ENCODE data around the gene NIN. TPM values are rescaled to one million over a fixed set of nuclear protein-coding genes. Genes with fewer than 3 reads are reported as not detected.

The NIN gene
- total and polyA plus RNA-seq, 2 donors = 14.7 to 31.3 TPM

DNA sequence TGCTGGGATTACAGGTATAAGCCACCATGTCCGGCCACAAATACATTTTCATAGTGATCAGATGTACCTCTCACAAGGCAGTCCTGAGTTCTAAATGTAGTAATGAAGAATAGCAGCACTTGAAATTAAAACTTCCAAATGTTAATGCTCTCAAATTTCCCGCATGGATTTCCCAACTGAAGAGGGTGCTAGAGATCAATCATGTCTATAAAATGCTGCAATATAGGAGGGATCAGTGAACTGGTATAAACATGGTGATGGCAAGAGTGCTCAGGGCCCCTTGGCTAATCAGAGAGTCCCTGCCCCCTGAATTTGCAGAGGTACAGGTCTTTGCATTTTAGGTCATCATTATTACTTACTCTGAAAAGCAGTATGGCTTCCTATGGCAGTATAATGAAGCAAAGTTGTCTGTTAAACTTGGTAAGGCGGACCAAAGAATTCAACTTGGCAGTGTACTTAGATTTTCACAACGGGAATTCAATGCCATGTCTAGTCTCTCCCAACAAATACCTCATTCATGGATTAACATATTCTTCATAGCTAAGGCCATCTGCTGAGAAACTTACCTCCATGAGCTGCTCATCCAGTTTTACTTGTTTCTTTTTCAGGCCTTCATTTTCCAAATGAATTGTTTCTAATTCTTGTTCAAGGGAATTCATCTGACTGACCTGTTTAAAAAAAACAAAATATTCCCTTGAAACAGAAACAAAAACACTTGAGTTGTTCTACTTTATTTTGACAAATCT is 95.8 kb downstream of the NIN start:
- Histone ChIP-seq H3K4me1 (ENCODE audit: control insufficient read depth in 2 of 2, insufficient read depth in 2 of 2, low read length in 2 of 2) (no peaks in the 10 kb centered on the region), H3K4me3 (ENCODE audit: low read length in 2 of 2) (no peak overlapping the region), H3K9me3 (ENCODE audit: control insufficient read depth in 2 of 2, insufficient read depth in 1 of 2, low read length in 1 of 2) (peaks cover 0 to 2% of the 10 kb centered on the region in 2 donors), H3K27ac (ENCODE audit: low read depth in 1 of 2, low read length in 1 of 2) (no peak overlapping the region), H3K27me3 (ENCODE audit: control insufficient read depth in 2 of 2, insufficient read depth in 1 of 2, low read length in 1 of 2) (no peaks in the 10 kb centered on the region), H3K36me3 (ENCODE audit: control insufficient read depth in 2 of 2, insufficient read depth in 2 of 2, low read length in 1 of 2) (peaks cover 34 to 64% of the 10 kb centered on the region in 2 donors)
- 96% methylated on average over 4 of the region's 4 CpGs for WGBS
- no peak for DNase-seq (ENCODE audit: low read depth in 6 of 9, low spot score in 9 of 9)

DNA sequence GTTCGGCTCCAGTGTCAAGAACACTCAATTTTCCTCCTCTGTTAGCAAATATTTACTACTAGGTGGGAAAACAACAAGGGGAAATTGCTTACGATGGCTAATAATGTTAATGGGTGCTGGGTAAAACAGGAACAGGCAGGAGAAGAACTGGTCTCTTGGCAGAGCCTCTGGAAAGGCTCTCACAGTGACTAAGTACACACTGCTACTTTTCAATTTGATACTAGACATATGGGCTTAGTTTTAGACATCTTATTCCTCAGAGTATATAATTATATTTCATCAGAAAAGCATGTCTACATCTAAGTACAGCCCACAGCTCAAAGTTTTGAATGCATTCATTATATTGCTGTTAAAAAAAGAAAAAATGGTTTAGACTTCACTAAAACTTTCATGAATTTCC is 97.5 kb downstream of the NIN start:
- H3K4me3 ChIP-seq (ENCODE audit: low read length in 2 of 2) = no peak overlapping the region
- peaks cover 34 to 71% of the 10 kb centered on the region in 2 donors for H3K36me3 ChIP-seq (ENCODE audit: control insufficient read depth in 2 of 2, insufficient read depth in 2 of 2, low read length in 1 of 2)
- no peak for DNase-seq (ENCODE audit: low read depth in 6 of 9, low spot score in 9 of 9)
- no peak overlapping the region for H3K27ac ChIP-seq (ENCODE audit: low read depth in 1 of 2, low read length in 1 of 2)
- WGBS = 98% methylated on average over 2 of the region's 2 CpGs
- peaks cover 4 to 5% of the 10 kb centered on the region in 2 donors for H3K9me3 ChIP-seq (ENCODE audit: control insufficient read depth in 2 of 2, insufficient read depth in 1 of 2, low read length in 1 of 2)
- no peaks in the 10 kb centered on the region for H3K27me3 ChIP-seq (ENCODE audit: control insufficient read depth in 2 of 2, insufficient read depth in 1 of 2, low read length in 1 of 2)
- no peaks in the 10 kb centered on the region for H3K4me1 ChIP-seq (ENCODE audit: control insufficient read depth in 2 of 2, insufficient read depth in 2 of 2, low read length in 2 of 2)

GRCh38 chr14:50728836-50729235 is 102.1 kb downstream of the NIN start:
- H3K4me1 ChIP-seq (ENCODE audit: control insufficient read depth in 2 of 2, insufficient read depth in 2 of 2, low read length in 2 of 2) = peaks cover 0 to 3% of the 10 kb centered on the region in 2 donors
- peaks cover 37 to 66% of the 10 kb centered on the region in 2 donors for H3K36me3 ChIP-seq (ENCODE audit: control insufficient read depth in 2 of 2, insufficient read depth in 2 of 2, low read length in 1 of 2)
- WGBS = 93% methylated on average over 6 of the region's 6 CpGs
- no peaks in the 10 kb centered on the region for H3K27me3 ChIP-seq (ENCODE audit: control insufficient read depth in 2 of 2, insufficient read depth in 1 of 2, low read length in 1 of 2)
- peaks cover 4 to 5% of the 10 kb centered on the region in 2 donors for H3K9me3 ChIP-seq (ENCODE audit: control insufficient read depth in 2 of 2, insufficient read depth in 1 of 2, low read length in 1 of 2)
- H3K27ac ChIP-seq (ENCODE audit: low read depth in 1 of 2, low read length in 1 of 2) = no peak overlapping the region
- no peak for DNase-seq (ENCODE audit: low read depth in 6 of 9, low spot score in 9 of 9)
- H3K4me3 ChIP-seq (ENCODE audit: low read length in 2 of 2) = no peak overlapping the region

DNA sequence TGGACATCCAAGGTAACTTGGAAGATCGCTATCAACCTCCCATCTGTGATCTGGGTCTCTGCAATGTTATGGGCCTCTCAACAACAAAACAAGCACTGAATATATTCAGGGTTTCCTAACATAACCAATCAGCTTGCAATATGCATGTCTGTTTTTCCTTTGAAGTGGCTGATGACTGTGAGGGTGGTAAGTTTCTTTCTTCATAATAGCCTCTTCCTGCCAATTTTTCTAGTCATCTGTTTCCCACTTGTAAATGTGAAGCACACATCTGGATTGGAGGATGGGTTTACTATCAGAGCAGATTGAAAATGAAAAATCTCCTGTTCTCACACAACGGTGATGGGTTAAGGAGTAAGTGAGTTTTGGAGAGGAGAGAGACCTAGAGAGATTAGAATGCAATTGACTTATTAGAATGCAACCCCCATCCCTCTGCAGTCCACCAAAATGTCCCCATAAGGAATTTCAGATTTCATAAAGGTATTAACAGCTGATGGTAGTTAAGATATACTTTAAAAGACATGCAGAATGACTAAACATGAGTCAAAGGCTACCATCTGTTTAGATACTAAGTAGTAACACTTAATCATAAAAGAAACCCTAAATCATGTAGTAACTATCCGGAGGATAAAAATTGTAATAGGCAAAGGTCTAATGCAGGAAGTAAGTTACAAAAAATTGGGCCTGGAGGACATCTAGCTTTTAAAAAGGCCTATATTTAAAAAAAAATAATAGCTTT is 104.4 kb downstream of the NIN start:
- WGBS = 90% methylated on average over 3 of the region's 3 CpGs
- H3K4me3 ChIP-seq (ENCODE audit: low read length in 2 of 2) = no peak overlapping the region
- peaks cover 0 to 3% of the 10 kb centered on the region in 2 donors for H3K4me1 ChIP-seq (ENCODE audit: control insufficient read depth in 2 of 2, insufficient read depth in 2 of 2, low read length in 2 of 2)
- DNase-seq (ENCODE audit: low read depth in 6 of 9, low spot score in 9 of 9) = peak in 6 of 9 donors; percentile 4 to 51 (median 12)
- peaks cover 4 to 5% of the 10 kb centered on the region in 2 donors for H3K9me3 ChIP-seq (ENCODE audit: control insufficient read depth in 2 of 2, insufficient read depth in 1 of 2, low read length in 1 of 2)
- peaks cover 42 to 67% of the 10 kb centered on the region in 2 donors for H3K36me3 ChIP-seq (ENCODE audit: control insufficient read depth in 2 of 2, insufficient read depth in 2 of 2, low read length in 1 of 2)
- H3K27me3 ChIP-seq (ENCODE audit: control insufficient read depth in 2 of 2, insufficient read depth in 1 of 2, low read length in 1 of 2) = no peaks in the 10 kb centered on the region
- H3K27ac ChIP-seq (ENCODE audit: low read depth in 1 of 2, low read length in 1 of 2) = peak overlapping the region in 1 of 2 donors; percentile 21

DNA sequence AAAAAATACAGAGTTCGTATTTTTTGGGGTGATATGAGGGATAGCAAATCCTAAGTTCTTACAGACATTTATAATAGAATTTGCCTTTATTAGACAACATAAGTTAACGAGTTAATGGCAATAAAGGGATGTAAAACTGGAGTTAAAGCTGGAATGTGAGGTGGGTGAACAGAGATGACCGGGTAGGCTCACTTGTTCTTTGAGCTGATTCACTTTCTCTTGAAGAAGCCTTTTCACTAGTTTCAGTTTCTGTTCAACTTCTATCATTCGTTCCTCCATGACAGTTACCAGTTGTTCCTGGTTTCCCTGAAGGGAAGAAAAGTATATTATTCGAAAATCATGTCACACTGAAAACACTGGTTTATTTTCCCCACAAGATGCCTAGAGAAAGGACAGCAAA is 105.2 kb downstream of the NIN start:
- Histone ChIP-seq H3K27me3 (ENCODE audit: control insufficient read depth in 2 of 2, insufficient read depth in 1 of 2, low read length in 1 of 2) (no peaks in the 10 kb centered on the region), H3K9me3 (ENCODE audit: control insufficient read depth in 2 of 2, insufficient read depth in 1 of 2, low read length in 1 of 2) (peaks cover 4 to 5% of the 10 kb centered on the region in 2 donors), H3K36me3 (ENCODE audit: control insufficient read depth in 2 of 2, insufficient read depth in 2 of 2, low read length in 1 of 2) (peaks cover 35 to 68% of the 10 kb centered on the region in 2 donors), H3K27ac (ENCODE audit: low read depth in 1 of 2, low read length in 1 of 2) (no peak overlapping the region), H3K4me1 (ENCODE audit: control insufficient read depth in 2 of 2, insufficient read depth in 2 of 2, low read length in 2 of 2) (peaks cover 0 to 3% of the 10 kb centered on the region in 2 donors), H3K4me3 (ENCODE audit: low read length in 2 of 2) (no peak overlapping the region)
- WGBS = 96% methylated on average over 5 of the region's 5 CpGs
- DNase-seq (ENCODE audit: low read depth in 6 of 9, low spot score in 9 of 9) = peak in 1 of 9 donors; percentile 1

DNA sequence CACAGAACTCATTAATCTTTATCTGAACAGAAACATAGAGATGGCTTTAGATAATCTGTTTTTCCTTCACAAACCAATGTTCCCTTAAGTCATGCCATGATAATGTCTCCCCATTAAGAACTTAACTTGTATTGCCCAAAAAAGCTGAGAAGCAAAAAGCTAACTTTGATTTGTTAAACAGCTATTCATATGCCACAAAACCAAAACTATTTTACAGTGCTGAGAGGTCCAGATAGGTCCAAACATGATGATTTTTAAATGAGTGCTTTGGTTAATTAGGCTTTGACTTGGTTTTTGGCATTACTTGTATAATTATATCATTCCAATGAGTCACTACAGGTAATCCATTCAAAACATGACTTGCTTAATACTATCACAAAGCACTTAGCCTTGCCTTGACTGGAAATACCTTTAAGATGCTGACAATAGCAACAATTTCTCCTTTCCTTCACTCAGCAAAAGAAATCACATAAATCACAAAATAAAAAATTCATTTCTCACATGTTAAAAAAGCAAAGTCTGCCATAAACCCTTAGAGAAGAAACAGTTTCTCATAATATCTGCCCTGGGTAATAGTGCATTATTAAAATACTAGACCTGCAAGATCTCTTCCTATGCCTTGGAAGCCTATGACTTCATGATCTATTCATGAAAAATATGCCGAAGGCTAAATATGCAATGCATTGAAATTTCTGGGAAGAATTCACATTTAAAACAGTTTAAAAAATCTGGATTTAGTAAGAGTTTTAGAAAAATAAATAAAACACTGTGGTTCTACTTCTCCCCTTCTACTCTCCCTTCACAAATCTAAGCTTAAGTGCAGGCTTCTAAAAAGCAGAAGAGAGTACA is 110.8 kb downstream of the NIN start:
- Histone ChIP-seq H3K4me3 (ENCODE audit: low read length in 2 of 2) (no peak overlapping the region), H3K4me1 (ENCODE audit: control insufficient read depth in 2 of 2, insufficient read depth in 2 of 2, low read length in 2 of 2) (no peaks in the 10 kb centered on the region), H3K36me3 (ENCODE audit: control insufficient read depth in 2 of 2, insufficient read depth in 2 of 2, low read length in 1 of 2) (peaks cover 20 to 31% of the 10 kb centered on the region in 2 donors), H3K9me3 (ENCODE audit: control insufficient read depth in 2 of 2, insufficient read depth in 1 of 2, low read length in 1 of 2) (no peaks in the 10 kb centered on the region), H3K27me3 (ENCODE audit: control insufficient read depth in 2 of 2, insufficient read depth in 1 of 2, low read length in 1 of 2) (no peaks in the 10 kb centered on the region), H3K27ac (ENCODE audit: low read depth in 1 of 2, low read length in 1 of 2) (no peak overlapping the region)
- 99% methylated on average over 1 of the region's 1 CpG for WGBS
- DNase-seq (ENCODE audit: low read depth in 6 of 9, low spot score in 9 of 9) = no peak

GRCh38 chr14:50718949-50719348 is 112.0 kb downstream of the NIN start:
- H3K9me3 ChIP-seq (ENCODE audit: control insufficient read depth in 2 of 2, insufficient read depth in 1 of 2, low read length in 1 of 2) = no peaks in the 10 kb centered on the region
- H3K4me3 ChIP-seq (ENCODE audit: low read length in 2 of 2) = no peak overlapping the region
- H3K36me3 ChIP-seq (ENCODE audit: control insufficient read depth in 2 of 2, insufficient read depth in 2 of 2, low read length in 1 of 2) = peaks cover 10 to 19% of the 10 kb centered on the region in 2 donors
- no peaks in the 10 kb centered on the region for H3K4me1 ChIP-seq (ENCODE audit: control insufficient read depth in 2 of 2, insufficient read depth in 2 of 2, low read length in 2 of 2)
- no peak for DNase-seq (ENCODE audit: low read depth in 6 of 9, low spot score in 9 of 9)
- no peak overlapping the region for H3K27ac ChIP-seq (ENCODE audit: low read depth in 1 of 2, low read length in 1 of 2)
- WGBS = 94% methylated on average over 1 of the region's 1 CpG
- no peaks in the 10 kb centered on the region for H3K27me3 ChIP-seq (ENCODE audit: control insufficient read depth in 2 of 2, insufficient read depth in 1 of 2, low read length in 1 of 2)

- DNase-seq (ENCODE audit: low read depth in 6 of 9, low spot score in 9 of 9) = no peak
- peaks cover 6 to 13% of the 10 kb centered on the region in 2 donors for H3K36me3 ChIP-seq (ENCODE audit: control insufficient read depth in 2 of 2, insufficient read depth in 2 of 2, low read length in 1 of 2)
- H3K4me1 ChIP-seq (ENCODE audit: control insufficient read depth in 2 of 2, insufficient read depth in 2 of 2, low read length in 2 of 2) = no peaks in the 10 kb centered on the region
- no peak overlapping the region for H3K4me3 ChIP-seq (ENCODE audit: low read length in 2 of 2)
- no peaks in the 10 kb centered on the region for H3K27me3 ChIP-seq (ENCODE audit: control insufficient read depth in 2 of 2, insufficient read depth in 1 of 2, low read length in 1 of 2)
- H3K27ac ChIP-seq (ENCODE audit: low read depth in 1 of 2, low read length in 1 of 2) = no peak overlapping the region
- no peaks in the 10 kb centered on the region for H3K9me3 ChIP-seq (ENCODE audit: control insufficient read depth in 2 of 2, insufficient read depth in 1 of 2, low read length in 1 of 2)
- WGBS = 85% methylated on average over 7 of the region's 7 CpGs
Observed at GRCh38 chr14:50717811-50718210, 113.2 kb downstream of the NIN start.
